Ramos (cell line): ENCODE data around the gene P2RX5.

Experiments used
- in situ Hi-C: fragments of 300-500 bp; cut with MboI; formaldehyde crosslinking; loops from one replicate; pipeline ENCODE4 v1.14.3; 2022; ENCODE audit warnings: low sequenced_read_pairs; ENCODE audit not compliant: unreplicated experiment

Gene P2RX5

GRCh38 chr17:3635474-3636153 is 60.3 kb downstream of the P2RX5 start:
- in situ Hi-C loops = no loop called here

DNA sequence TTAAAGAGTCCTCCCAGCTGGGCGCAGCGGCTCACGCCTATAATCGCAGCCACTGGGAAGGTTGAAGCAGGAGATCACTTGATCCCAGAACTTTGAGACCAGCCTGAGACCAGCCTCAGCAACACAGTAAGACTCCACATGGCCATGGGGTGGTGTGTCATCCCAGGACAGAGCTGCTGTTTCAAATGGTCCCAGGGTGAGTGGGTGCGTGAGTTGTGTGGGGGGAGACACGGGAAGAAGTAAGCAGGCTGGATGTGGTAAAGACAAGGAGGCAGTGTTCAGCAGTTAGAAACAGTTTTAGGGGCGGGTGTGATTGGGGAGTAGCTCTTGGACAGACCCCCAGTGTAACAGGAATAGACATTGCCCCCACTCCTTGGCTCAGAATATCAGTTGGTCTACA is 63.7 kb downstream of the P2RX5 start:
- in situ Hi-C loops = no loop called here

GRCh38 chr17:3630781-3631180 is 65.2 kb downstream of the P2RX5 start:
- in situ Hi-C loops = no loop called here

GRCh38 chr17:3627769-3628167 is 68.2 kb downstream of the P2RX5 start:
- in situ Hi-C loops = no loop called here

DNA sequence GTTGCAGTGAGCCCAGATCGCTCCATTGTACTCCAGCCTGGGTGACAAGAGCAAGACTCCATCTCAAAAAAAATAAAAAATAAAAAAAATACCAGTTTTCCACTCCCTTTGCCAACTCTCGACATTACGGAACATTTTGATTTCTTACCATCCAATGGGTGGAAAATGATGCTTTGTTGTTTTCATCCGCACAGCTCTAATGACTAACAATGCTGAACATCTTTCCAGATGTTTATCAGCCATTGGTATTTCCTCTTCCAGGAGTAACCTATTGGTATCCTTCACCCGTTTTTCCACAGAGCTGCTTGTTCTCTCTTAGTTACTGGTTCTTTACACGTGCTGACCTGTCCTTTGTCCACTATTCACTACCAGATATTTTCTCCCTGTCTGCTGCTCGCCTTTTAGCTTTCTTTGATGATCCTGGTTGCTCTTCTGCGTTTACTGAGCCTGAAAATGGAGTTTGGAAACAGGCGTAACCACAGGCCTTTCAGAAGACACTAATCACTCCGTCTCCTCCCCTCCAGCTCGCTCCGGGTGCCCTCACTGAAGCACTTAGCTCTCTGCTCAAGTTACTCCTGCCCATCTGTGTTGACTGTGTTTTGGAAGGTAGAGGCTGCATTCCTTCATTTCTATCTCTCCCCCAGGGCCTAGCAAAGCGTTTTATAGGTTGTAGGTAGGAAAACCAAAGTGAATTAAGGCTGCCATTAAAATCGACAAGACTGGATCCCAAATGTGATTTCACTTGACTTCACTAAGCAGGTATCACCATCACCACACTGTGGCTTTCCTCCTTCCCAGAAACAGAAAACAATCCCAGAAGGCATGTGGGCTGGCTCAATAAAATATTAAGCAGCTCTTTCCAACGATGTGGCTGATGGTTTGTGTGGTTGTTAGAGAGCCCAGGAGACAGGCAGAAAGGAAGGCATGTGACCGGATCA is 68.9 kb downstream of the P2RX5 start:
- in situ Hi-C loops = no loop called here
